Vagina (tissue), 2 donors: ENCODE results near the gene BTN1A1.

Experiments
- CTCF ChIP-seq, 3 experiments: fragments of 450-650 bp in 2 of 3; fragments of 200-600 bp in 1 of 3; sonication (generic) in 1 of 3; IDR thresholded peaks; one replicate each; pipeline ENCODE4 v1.5.1; 2017 to 2019; ENCODE audit warnings: antibody characterized with exemption in 3 of 3, mild to moderate bottlenecking in 2 of 3, moderate library complexity in 2 of 3
- POLR2A ChIP-seq, 2 donors: fragments of 450-650 bp; IDR thresholded peaks; one replicate each; pipeline ENCODE4 v1.6.1; 2017; ENCODE audit warnings: antibody characterized with exemption in 2 of 2, mild to moderate bottlenecking in 2 of 2, moderate library complexity in 2 of 2

- TF ChIP-seq CTCF (IDR thresholded peaks at IDR 0.05) (no peak), POLR2A (IDR thresholded peaks at IDR 0.05) (no peak)
Measured at GRCh38 chr6:26539071-26539615, 39.0 kb downstream of the BTN1A1 start.
